Right forelimb (tissue), 1 donor: ENCODE data around the gene HJURP.

Source experiments
- DNase-seq: peaks from one replicate; pipeline ENCODE4 v3.0.0-alpha.2; 2018

Gene HJURP

GRCh38 chr2:233848276-233848675 is 6.1 kb downstream of the HJURP start:
- DNase-seq, result no peak

GRCh38 chr2:233847248-233847898 is 7.0 kb downstream of the HJURP start:
- DNase-seq, result no peak

GRCh38 chr2:233846387-233847247 is 7.7 kb downstream of the HJURP start:
- DNase-seq, result no peak

GRCh38 chr2:233845301-233846060 is 8.9 kb downstream of the HJURP start:
- no peak for DNase-seq

- DNase-seq, result no peak
Measured at GRCh38 chr2:233844836-233845235, 9.5 kb downstream of the HJURP start.

GRCh38 chr2:233844064-233844807 is 10.1 kb downstream of the HJURP start:
- DNase-seq, result no peak

GRCh38 chr2:233841183-233841582 is 13.2 kb downstream of the HJURP start:
- DNase-seq, result no peak

GRCh38 chr2:233840520-233840919 is 13.8 kb downstream of the HJURP start:
- DNase-seq, result no peak

GRCh38 chr2:233839447-233839820 is 14.9 kb downstream of the HJURP start:
- DNase-seq, result no peak

- no peak for DNase-seq
Measured at GRCh38 chr2:233838726-233839446, 15.4 kb downstream of the HJURP start.

GRCh38 chr2:233838251-233838650 is 16.1 kb downstream of the HJURP start:
- no peak for DNase-seq

- no peak for DNase-seq
Measured at GRCh38 chr2:233837694-233838229, 16.6 kb downstream of the HJURP start.

GRCh38 chr2:233836359-233836758 is 18.0 kb downstream of the HJURP start:
- no peak for DNase-seq

GRCh38 chr2:233835230-233836186 is 18.8 kb downstream of the HJURP start:
- no peak for DNase-seq

- peak; percentile 35 for DNase-seq
Measured at GRCh38 chr2:233833345-233833744, 21.0 kb downstream of the HJURP start.

GRCh38 chr2:233832869-233833311 is 21.4 kb downstream of the HJURP start:
- peak; percentile 43 for DNase-seq

GRCh38 chr2:233832414-233832813 is 21.9 kb downstream of the HJURP start:
- DNase-seq, result peak; percentile 31

GRCh38 chr2:233831861-233832260 is 22.5 kb downstream of the HJURP start:
- peak; percentile 9 for DNase-seq

GRCh38 chr2:233831011-233831721 is 23.2 kb downstream of the HJURP start:
- peak; percentile 41 for DNase-seq
